Ectodermal cell (in vitro differentiated cells): ENCODE data around the gene SMARCC1.
"Not testable (repeated sequence)": the region's sequence is repeated elsewhere in the genome, so short reads cannot be mapped to it uniquely, and the experiment has no call there.

Experiments
- H3K27ac ChIP-seq: 2 replicates; pipeline ENCODE4 v1.7.0; 2013; ENCODE audit warnings: mild to moderate bottlenecking, low read depth, low read length; ENCODE audit not compliant: insufficient read depth, poor library complexity, severe bottlenecking
- H3K27me3 ChIP-seq: 2 replicates; pipeline ENCODE4 v1.7.0; 2013; ENCODE audit warnings: mild to moderate bottlenecking, low read length; ENCODE audit not compliant: insufficient read depth, control insufficient read depth, poor library complexity, severe bottlenecking
- H3K36me3 ChIP-seq: one replicate; pipeline ENCODE4 v1.7.0; 2013; ENCODE audit warnings: low read length; ENCODE audit not compliant: control insufficient read depth, insufficient read depth
- H3K4me1 ChIP-seq: one replicate; pipeline ENCODE4 v1.7.0; 2013; ENCODE audit warnings: low read length; ENCODE audit not compliant: control insufficient read depth, insufficient read depth
- H3K4me3 ChIP-seq: 2 replicates; pipeline ENCODE4 v1.7.0; 2013; ENCODE audit warnings: low read depth, low read length, control low read depth; ENCODE audit not compliant: insufficient read depth
- H3K9me3 ChIP-seq: 2 replicates; pipeline ENCODE4 v1.7.0; 2013; ENCODE audit warnings: mild to moderate bottlenecking, low read length, moderate library complexity; ENCODE audit not compliant: control insufficient read depth
- WGBS, 2 experiments: methylation state at CpG; one replicate each; pipeline ENCODE4 v1.1.7; 2013; ENCODE audit warnings: missing lambda C conversion rate in 2 of 2; 5-methylcytosine and 5-hydroxymethylcytosine counted together

SMARCC1 gene

DNA sequence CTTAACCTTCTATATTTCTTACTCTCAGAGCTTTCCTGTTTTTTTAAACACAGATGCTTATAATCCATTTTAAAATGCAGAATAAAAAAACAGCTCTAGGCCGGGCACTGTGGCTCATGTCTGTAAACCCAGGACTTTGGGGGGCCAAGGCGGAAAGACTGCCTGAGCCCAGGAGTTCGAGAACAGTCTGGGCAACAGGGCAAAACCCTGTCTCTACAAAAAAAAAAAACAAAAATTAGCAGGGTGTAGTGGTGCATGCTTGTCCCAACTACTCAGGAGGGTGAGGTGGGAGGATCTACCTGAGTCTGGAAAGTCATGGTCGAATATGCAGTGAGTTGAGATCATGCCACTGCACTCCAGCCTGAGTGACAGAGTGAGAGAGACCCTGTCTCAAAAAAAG is 15.5 kb downstream of the SMARCC1 start:
- no peaks in the 10 kb centered on the region for H3K4me1 ChIP-seq
- H3K27ac ChIP-seq, result no peak overlapping the region
- WGBS, 2 experiments, result 95 to 99% methylated on average over 4 of the region's 4 CpGs
- peaks cover 18% of the 10 kb centered on the region for H3K36me3 ChIP-seq
- no peaks in the 10 kb centered on the region for H3K27me3 ChIP-seq
- H3K9me3 ChIP-seq, result no peaks in the 10 kb centered on the region
- no peak overlapping the region for H3K4me3 ChIP-seq

DNA sequence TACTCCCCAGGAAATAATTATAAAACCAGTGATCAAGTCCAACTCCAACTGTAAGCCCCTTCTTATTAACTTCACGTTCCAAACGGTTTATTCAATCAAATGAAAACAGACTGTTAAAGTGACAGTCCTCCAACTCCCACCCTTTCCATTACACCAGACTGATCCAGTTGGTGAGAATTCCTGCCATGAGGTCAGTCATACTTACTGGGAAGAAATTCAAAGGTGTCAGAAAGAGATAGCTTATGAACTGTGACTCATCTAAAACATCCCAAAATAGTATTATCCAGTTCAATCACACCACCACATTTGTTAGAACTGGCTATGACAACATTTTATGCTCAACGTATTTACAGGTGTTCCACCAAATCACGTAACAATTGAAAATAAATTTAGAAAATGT is 19.5 kb downstream of the SMARCC1 start:
- 70 to 73% methylated on average over 4 of the region's 4 CpGs for WGBS, 2 experiments
- Histone ChIP-seq H3K27ac (no peak overlapping the region), H3K4me3 (no peak overlapping the region), H3K27me3 (no peaks in the 10 kb centered on the region), H3K9me3 (no peaks in the 10 kb centered on the region), H3K4me1 (no peaks in the 10 kb centered on the region), H3K36me3 (peaks cover 15% of the 10 kb centered on the region)

DNA sequence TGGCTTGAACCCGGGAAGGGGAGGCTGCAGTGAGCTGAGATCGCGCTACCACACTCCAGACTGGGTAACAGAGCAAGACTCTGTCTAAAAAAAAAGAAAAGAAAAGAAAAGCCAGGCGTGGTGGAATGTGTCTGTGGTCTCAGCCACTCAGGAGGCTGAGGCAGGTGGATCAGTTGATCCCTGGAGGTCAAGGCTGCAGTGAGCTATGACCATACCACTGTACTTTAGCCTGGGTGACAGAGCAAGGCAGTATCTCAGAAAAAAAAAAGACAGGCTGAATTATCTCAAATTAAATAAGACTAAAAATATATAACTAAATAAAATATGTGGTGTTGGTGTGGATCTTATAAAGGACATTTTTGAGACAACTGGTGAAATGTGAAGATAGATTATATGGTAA is 20.6 kb downstream of the SMARCC1 start:
- Histone ChIP-seq H3K9me3 (no peaks in the 10 kb centered on the region), H3K4me3 (no peak overlapping the region), H3K4me1 (no peaks in the 10 kb centered on the region), H3K36me3 (peaks cover 22% of the 10 kb centered on the region), H3K27ac (no peak overlapping the region), H3K27me3 (no peaks in the 10 kb centered on the region)
- 92 to 97% methylated on average over 4 of the region's 4 CpGs for WGBS, 2 experiments

DNA sequence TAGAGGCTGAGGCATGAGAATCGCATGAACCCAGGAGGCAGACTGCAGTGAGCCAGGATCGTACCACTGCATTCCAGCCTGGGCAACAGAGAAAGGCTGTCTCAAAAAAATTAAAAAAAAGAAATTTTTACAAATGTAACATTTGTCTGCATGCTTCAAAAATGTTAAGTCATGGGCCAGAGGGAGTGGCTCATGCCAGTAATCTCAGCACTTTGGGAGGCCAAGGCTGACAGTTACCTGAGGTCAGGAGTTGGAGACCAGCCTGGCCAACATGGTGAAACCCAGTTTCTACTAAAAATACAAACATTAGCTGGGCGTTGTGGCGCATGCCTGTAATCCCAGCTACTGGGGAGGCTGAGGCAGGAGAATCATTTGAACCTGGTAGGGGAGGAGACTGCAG is 21.5 kb downstream of the SMARCC1 start:
- H3K36me3 ChIP-seq, result peaks cover 22% of the 10 kb centered on the region
- WGBS, 2 experiments, result 91 to 94% methylated on average over 4 of the region's 4 CpGs
- not testable (repeated sequence) for H3K4me1 ChIP-seq, H3K4me3 ChIP-seq, H3K27ac ChIP-seq, H3K27me3 ChIP-seq, H3K9me3 ChIP-seq

DNA sequence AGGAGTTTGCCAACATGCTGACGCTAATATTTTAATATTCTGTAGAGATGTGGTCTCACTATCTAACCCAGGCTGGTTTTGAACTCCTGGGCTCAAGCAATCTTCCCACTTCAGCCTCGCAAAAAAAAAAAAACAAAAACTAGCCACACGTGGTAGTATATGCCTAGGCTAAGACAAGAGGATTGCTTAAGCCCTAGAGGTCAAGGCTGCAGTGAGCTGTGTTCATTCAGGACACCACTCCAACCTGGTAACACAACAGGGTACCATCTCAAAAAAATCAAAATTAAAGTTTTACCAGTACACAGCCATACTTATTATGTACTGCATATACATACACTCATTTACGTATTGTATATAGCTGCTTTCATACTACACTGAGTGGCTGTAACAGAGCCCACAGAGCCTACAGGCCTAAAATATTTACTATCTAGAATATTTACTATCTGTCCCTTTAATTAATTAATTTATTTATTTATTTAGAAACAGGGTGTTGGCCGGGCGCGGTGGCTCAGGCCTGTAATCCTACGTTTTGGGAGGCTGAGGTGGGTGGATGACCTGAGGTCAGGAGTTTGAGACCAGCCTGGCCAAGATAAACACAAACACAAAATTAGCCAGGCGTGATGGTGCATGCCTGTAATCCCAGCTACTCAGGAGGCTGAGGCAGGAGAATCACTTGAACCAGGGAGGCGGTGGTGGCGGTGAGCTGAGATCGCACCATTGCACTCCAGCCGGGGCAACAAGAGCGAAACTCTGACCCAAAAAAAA is 23.2 kb downstream of the SMARCC1 start:
- Histone ChIP-seq H3K9me3 (no peaks in the 10 kb centered on the region), H3K27ac (no peak overlapping the region), H3K4me1 (no peaks in the 10 kb centered on the region), H3K27me3 (no peaks in the 10 kb centered on the region), H3K4me3 (no peak overlapping the region), H3K36me3 (peaks cover 12% of the 10 kb centered on the region)
- 94 to 97% methylated on average over 14 of the region's 14 CpGs for WGBS, 2 experiments

DNA sequence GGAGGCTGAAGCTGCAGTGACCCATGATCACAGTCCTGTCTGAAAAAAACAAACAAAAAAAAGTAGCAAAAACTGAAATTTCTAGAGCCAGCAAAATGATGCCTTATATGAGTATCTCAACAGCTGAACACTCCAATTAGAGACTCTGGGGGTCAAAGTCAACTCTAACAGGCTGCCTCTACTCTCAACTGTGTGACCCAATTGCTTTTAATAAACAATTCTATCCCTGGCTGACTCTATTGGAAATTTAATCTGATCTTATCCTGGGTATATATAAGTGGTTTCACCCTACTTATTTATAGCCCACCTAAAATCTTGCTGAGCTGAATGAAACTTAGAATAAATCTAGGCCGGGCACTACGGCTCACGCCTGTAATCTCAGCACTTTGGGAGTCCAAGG is 29.0 kb downstream of the SMARCC1 start:
- no peak overlapping the region for H3K4me3 ChIP-seq

DNA sequence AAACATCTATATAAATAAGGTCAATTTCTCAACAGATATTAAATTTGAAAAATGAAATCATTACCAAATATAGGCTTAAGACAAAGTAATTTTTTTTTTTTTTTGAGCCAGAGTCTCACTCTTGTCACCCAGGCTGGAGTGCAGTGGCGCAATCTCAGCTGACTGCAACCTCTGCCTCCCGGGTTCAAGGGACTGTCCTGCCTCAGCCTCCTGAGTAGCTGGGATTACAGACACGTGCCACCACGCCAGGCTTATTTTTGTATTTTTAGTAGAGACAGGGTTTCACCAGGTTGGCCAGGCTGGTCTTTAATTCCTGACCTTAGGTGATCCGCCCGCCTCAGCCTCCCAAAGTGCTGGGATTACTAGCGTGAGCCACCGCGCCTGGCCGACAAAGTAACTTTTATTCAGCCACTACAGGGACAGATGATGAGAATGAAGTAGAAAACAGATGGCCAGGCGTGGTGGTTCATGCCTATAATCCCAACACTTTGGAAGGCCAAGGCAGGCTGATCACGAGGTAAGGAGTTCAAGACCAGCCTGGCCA is 30.8 kb downstream of the SMARCC1 start:
- WGBS, 2 experiments, result 93 to 96% methylated on average over 12 of the region's 12 CpGs
- H3K4me1 ChIP-seq, H3K36me3 ChIP-seq, H3K27ac ChIP-seq, H3K9me3 ChIP-seq, H3K4me3 ChIP-seq, H3K27me3 ChIP-seq: not testable (repeated sequence)

More for the DNA sequence above, 29.0 kb downstream of the SMARCC1 start:
- Histone ChIP-seq H3K27me3 (no peaks in the 10 kb centered on the region), H3K36me3 (peaks cover 8% of the 10 kb centered on the region), H3K9me3 (no peaks in the 10 kb centered on the region), H3K4me1 (no peaks in the 10 kb centered on the region), H3K27ac (no peak overlapping the region)
- 91 to 93% methylated on average over 3 of the region's 3 CpGs for WGBS, 2 experiments

DNA sequence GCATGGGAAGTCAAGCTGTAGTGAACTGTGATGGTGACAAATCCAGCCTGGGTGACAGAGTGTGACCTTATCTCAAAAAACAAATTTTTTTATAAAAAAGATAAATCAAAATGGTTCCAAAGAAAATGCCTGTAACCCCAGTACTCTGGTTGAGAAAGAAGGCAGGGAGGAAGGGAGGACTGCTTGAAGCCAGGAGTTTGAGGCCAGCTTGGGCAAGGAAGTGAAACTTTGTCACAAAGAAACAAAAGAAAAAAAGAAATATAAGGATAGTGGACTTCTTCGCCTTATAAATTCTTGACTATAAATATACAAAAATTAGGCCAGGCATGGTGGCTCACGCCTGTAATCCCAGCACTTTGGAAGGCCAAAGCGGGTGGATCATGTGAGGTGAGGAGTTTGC is 34.1 kb downstream of the SMARCC1 start:
- no peaks in the 10 kb centered on the region for H3K4me1 ChIP-seq
- 93 to 97% methylated on average over 3 of the region's 3 CpGs for WGBS, 2 experiments
- no peaks in the 10 kb centered on the region for H3K9me3 ChIP-seq
- H3K27me3 ChIP-seq, result no peaks in the 10 kb centered on the region
- no peak overlapping the region for H3K27ac ChIP-seq
- peaks cover 16% of the 10 kb centered on the region for H3K36me3 ChIP-seq
- no peak overlapping the region for H3K4me3 ChIP-seq

DNA sequence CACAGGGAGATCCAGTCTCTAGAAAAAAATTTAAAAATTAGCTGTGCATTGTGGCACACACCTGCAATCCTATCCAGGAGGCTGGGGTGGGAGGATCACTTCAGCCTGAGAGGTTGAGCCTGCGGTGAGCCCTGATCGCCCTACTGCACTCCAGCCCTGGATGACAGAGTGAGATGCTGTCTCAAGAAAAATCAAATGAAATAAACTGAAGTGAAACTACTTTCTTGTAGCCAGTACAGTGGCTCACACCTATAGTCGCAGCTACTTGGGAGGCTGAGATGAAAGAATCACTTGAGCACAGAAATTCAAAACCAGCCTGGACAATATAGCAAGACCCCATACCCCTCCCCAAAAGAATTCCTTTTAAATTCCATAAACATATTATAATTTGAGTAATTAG is 35.4 kb downstream of the SMARCC1 start:
- Histone ChIP-seq H3K27ac (no peak overlapping the region), H3K36me3 (peaks cover 16% of the 10 kb centered on the region), H3K27me3 (no peaks in the 10 kb centered on the region), H3K9me3 (no peaks in the 10 kb centered on the region), H3K4me3 (no peak overlapping the region), H3K4me1 (no peaks in the 10 kb centered on the region)
- 96 to 98% methylated on average over 3 of the region's 3 CpGs for WGBS, 2 experiments

DNA sequence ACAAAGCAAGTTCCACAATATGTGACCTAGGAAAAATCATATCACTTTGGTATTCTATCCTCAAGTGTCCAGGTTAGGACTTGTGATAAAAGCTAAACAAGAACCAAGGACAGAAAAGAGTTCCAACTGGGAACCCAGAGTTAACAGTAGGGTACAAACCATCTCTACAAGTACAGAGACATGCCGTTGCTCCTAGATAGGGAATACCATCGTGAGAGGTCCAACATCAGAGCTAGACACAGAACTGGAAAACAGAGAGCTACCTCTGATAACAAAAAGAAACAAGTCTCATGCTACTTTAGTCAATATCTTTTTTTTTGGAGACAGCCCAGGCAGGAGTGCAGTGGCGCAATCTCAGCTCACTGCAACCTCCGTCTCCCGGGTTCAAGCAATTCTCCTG is 37.8 kb downstream of the SMARCC1 start:
- no peaks in the 10 kb centered on the region for H3K4me1 ChIP-seq
- no peaks in the 10 kb centered on the region for H3K9me3 ChIP-seq
- peaks cover 16% of the 10 kb centered on the region for H3K36me3 ChIP-seq
- H3K27ac ChIP-seq, result no peak overlapping the region
- no peaks in the 10 kb centered on the region for H3K27me3 ChIP-seq
- WGBS, 2 experiments, result 91 to 98% methylated on average over 5 of the region's 5 CpGs
- no peak overlapping the region for H3K4me3 ChIP-seq
